NCI-H1417 (cell line): ENCODE results near the gene ZACN.

Source experiments
- DNase-seq, 3 experiments: peaks; one replicate each; lab custom pipeline; 2025; lab: John Stamatoyannopoulos, UW

ZACN gene

GRCh38 chr17:76131692-76132573 lies 53.0 kb downstream of the ZACN start:
- DNase-seq: no peak
